HepG2 (cell line): ENCODE data around the gene CHCT1. TPM values are rescaled to one million over a fixed set of nuclear protein-coding genes. Genes with fewer than 3 reads are reported as not detected.

Experiments used
- AHR ChIP-seq: IDR thresholded peaks from 2 replicates; pipeline ENCODE4 v1.6.1; 2018; ENCODE audit warnings: missing genetic modification reagents, missing compliant biosample characterization
- DNMT3B ChIP-seq: conservative IDR thresholded peaks from 2 replicates; pipeline ENCODE4 v1.6.1; 2016; ENCODE audit warnings: missing biosample characterization, control low read depth
- E2F2 ChIP-seq: sonication (generic); formaldehyde crosslinking; IDR thresholded peaks from 2 replicates; pipeline ENCODE4 v1.4.0; 2020; ENCODE audit warnings: missing genetic modification reagents, borderline replicate concordance
- ELF4 ChIP-seq: sonication (generic); formaldehyde crosslinking; IDR thresholded peaks from 2 replicates; pipeline ENCODE4 v1.5.0; 2020; ENCODE audit warnings: missing genetic modification reagents, mild to moderate bottlenecking, moderate library complexity, borderline replicate concordance
- FOSL1 ChIP-seq: sonication (generic); formaldehyde crosslinking; IDR thresholded peaks from 2 replicates; pipeline ENCODE4 v1.9.0; 2021; ENCODE audit warnings: missing genetic modification reagents, borderline replicate concordance
- FOXP1 ChIP-seq, 2 experiments: fragments of 450-650 bp in 1 of 2; IDR thresholded peaks; 2 replicates each; pipeline ENCODE4 v1.6.1; 2017 to 2018; ENCODE audit warnings: antibody characterized with exemption in 1 of 2
- GABPA ChIP-seq, 2 experiments: IDR thresholded peaks; 2 replicates each; pipeline ENCODE4 v1.6.1; 2011 to 2016; ENCODE audit warnings: low read depth in 2 of 2, low read length in 1 of 2, missing biosample characterization in 1 of 2, missing genetic modification characterization in 1 of 2
- HNRNPUL1 ChIP-seq: fragments of 200-400 bp; formaldehyde crosslinking; IDR thresholded peaks from 2 replicates; pipeline ENCODE4 v1.6.1; 2017; ENCODE audit warnings: low read depth, mild to moderate bottlenecking, low read length, moderate library complexity
- JUN ChIP-seq: sonication (generic); formaldehyde crosslinking; IDR thresholded peaks from 2 replicates; pipeline ENCODE4 v1.4.0; 2020; ENCODE audit warnings: mild to moderate bottlenecking, missing genetic modification reagents
- KDM4B ChIP-seq: sonication (generic); formaldehyde crosslinking; IDR thresholded peaks from 2 replicates; pipeline ENCODE4 v1.4.0; 2020; ENCODE audit warnings: missing genetic modification reagents
- NR2F6 ChIP-seq, 2 experiments: IDR thresholded peaks; 2 replicates each; pipeline ENCODE4 v1.6.1; 2016; ENCODE audit warnings: antibody characterized with exemption in 1 of 2, mild to moderate bottlenecking in 1 of 2
- SKI ChIP-seq: fragments of 450-650 bp; IDR thresholded peaks from one replicate; pipeline ENCODE4 v1.6.1; 2018; ENCODE audit warnings: mild to moderate bottlenecking; ENCODE audit not compliant: partially characterized antibody
- SMARCE1 ChIP-seq: fragments of 450-650 bp; IDR thresholded peaks from 2 replicates; pipeline ENCODE4 v1.6.1; 2017; ENCODE audit warnings: borderline replicate concordance
- TFE3 ChIP-seq: IDR thresholded peaks from 2 replicates; pipeline ENCODE4 v1.6.1; 2016
- THRA ChIP-seq: sonication (generic); formaldehyde crosslinking; IDR thresholded peaks from 2 replicates; pipeline ENCODE4 v1.4.0; 2020; ENCODE audit warnings: missing genetic modification reagents, borderline replicate concordance
- TSC22D2 ChIP-seq: sonication (generic); formaldehyde crosslinking; IDR thresholded peaks from 2 replicates; pipeline ENCODE4 v1.5.1; 2020; ENCODE audit warnings: missing genetic modification reagents, mild to moderate bottlenecking, borderline replicate concordance
- ZFX ChIP-seq: sonication (generic); formaldehyde crosslinking; IDR thresholded peaks from 2 replicates; pipeline ENCODE4 v1.4.0; 2020; ENCODE audit warnings: mild to moderate bottlenecking, low read depth, missing genetic modification reagents, moderate library complexity
- ZNF224 ChIP-seq: sonication (generic); formaldehyde crosslinking; IDR thresholded peaks from 2 replicates; pipeline ENCODE4 v1.5.0; 2020; ENCODE audit warnings: mild to moderate bottlenecking, missing genetic modification reagents
- ZNF350 ChIP-seq: sonication (generic); formaldehyde crosslinking; IDR thresholded peaks from 2 replicates; pipeline ENCODE4 v1.4.0; 2020; ENCODE audit warnings: mild to moderate bottlenecking, low read depth, missing genetic modification reagents, borderline replicate concordance
- ZNF468 ChIP-seq: sonication (generic); formaldehyde crosslinking; IDR thresholded peaks from 2 replicates; pipeline ENCODE4 v1.8.0; 2022; ENCODE audit warnings: mild to moderate bottlenecking, moderate library complexity, missing genetic modification reagents
- ZNF546 ChIP-seq: sonication (generic); formaldehyde crosslinking; conservative IDR thresholded peaks from 2 replicates; pipeline ENCODE4 v1.8.1; 2023; ENCODE audit warnings: mild to moderate bottlenecking, missing genetic modification reagents
- ZNF570 ChIP-seq: sonication (generic); formaldehyde crosslinking; IDR thresholded peaks from 2 replicates; pipeline ENCODE4 v1.4.0; 2020; ENCODE audit warnings: mild to moderate bottlenecking, missing genetic modification reagents, borderline replicate concordance
- ZNF775 ChIP-seq: sonication (generic); formaldehyde crosslinking; IDR thresholded peaks from 2 replicates; pipeline ENCODE4 v1.4.0; 2020; ENCODE audit warnings: missing genetic modification reagents, mild to moderate bottlenecking, moderate library complexity, borderline replicate concordance
- ZNF839 ChIP-seq: sonication (generic); formaldehyde crosslinking; IDR thresholded peaks from 2 replicates; pipeline ENCODE4 v1.4.0; 2020; ENCODE audit warnings: missing genetic modification reagents, mild to moderate bottlenecking, borderline replicate concordance
- ZNF883 ChIP-seq: sonication (generic); formaldehyde crosslinking; IDR thresholded peaks from 2 replicates; pipeline ENCODE4 v1.5.1; 2020; ENCODE audit warnings: mild to moderate bottlenecking, missing genetic modification reagents; ENCODE audit errors: not compliant biosample characterization
- polyA plus RNA-seq, 8 experiments: library from polyadenylated mRNA; depleted of rRNA in 3 of 8; stranded (reverse) in 7 of 8; unstranded in 1 of 8; fragments of >200 nt; fragmentation: Illumina TruSeq in 4 of 8; extraction: Trizol in 4 of 8; gene quantifications; 2 replicates each; pipeline versions ENCODE4 v1.2.1 to v1.2.3, GENCODE V29; 2011 to 2016; ENCODE audit warnings: low read depth in 4 of 8, missing spikeins in 1 of 8, mixed read lengths in 1 of 8; ENCODE audit not compliant: insufficient read depth in 1 of 8
- total RNA-seq, 5 experiments: library from RNA; depleted of rRNA; stranded (reverse); fragments of >200 nt; fragmentation: Illumina TruSeq; extraction: Trizol; gene quantifications; 2 replicates each; pipeline ENCODE4 v1.2.3, GENCODE V29; 2016; ENCODE audit warnings: low read depth in 1 of 5

Gene CHCT1
- total and polyA plus RNA-seq, 2 of the 13 experiments (the other 11 are each of a cell fraction or from before 2014, with no cell fraction given): not detected

- no peak for TF ChIP-seq GABPA (IDR thresholded peaks at IDR 0.05; ENCODE audit: low read depth, low read length)
- no peak for TF ChIP-seq GABPA (CRISPR knock-in tag; IDR thresholded peaks at IDR 0.05; ENCODE audit: low read depth)
- TF ChIP-seq HNRNPUL1: no peak
- peak; percentile 59; the same call in 1 of the 2 replicates for TF ChIP-seq ZFX (CRISPR knock-in tag)
- no peak for TF ChIP-seq ZNF350 (CRISPR knock-in tag)
- TF ChIP-seq THRA (CRISPR knock-in tag): no peak; the same call in 1 of the 2 replicates
- TF ChIP-seq FOXP1 (IDR thresholded peaks at IDR 0.05): no peak
- TF ChIP-seq FOXP1 (CRISPR knock-in tag; IDR thresholded peaks at IDR 0.05): no peak
- 0 out of 2 replicates have a peak, but pooled peaks have one; percentile 28 for TF ChIP-seq DNMT3B (CRISPR knock-in tag)
- TF ChIP-seq ZNF839: no peak
- no peak for TF ChIP-seq SKI
- TF ChIP-seq AHR (CRISPR knock-in tag): no peak; the same call in 1 of the 2 replicates
- TF ChIP-seq ZNF570 (CRISPR knock-in tag): 0 out of 2 replicates have a peak, but pooled peaks have one; percentile 83
- TF ChIP-seq ZNF775 (CRISPR knock-in tag): 0 out of 2 replicates have a peak, but pooled peaks have one; percentile 44
- no peak for TF ChIP-seq TSC22D2
- TF ChIP-seq ZNF546 (CRISPR knock-in tag): 0 out of 2 replicates have a peak, but pooled peaks have one; percentile 43
- no peak for TF ChIP-seq KDM4B (CRISPR knock-in tag)
- TF ChIP-seq NR2F6 (IDR thresholded peaks at IDR 0.05): no peak
- TF ChIP-seq NR2F6 (CRISPR knock-in tag; IDR thresholded peaks at IDR 0.05): no peak
- no peak for TF ChIP-seq SMARCE1
- 0 out of 2 replicates have a peak, but pooled peaks have one; percentile 10 for TF ChIP-seq ZNF224
- TF ChIP-seq FOSL1 (CRISPR knock-in tag): no peak
- TF ChIP-seq TFE3 (CRISPR knock-in tag): no peak
- TF ChIP-seq ZNF883 (CRISPR knock-in tag): no peak
- TF ChIP-seq E2F2 (CRISPR knock-in tag): no peak
- TF ChIP-seq ELF4 (CRISPR knock-in tag): no peak
- TF ChIP-seq JUN: no peak
- no peak for TF ChIP-seq ZNF468 (CRISPR knock-in tag)
These were observed 30.7 kb upstream of the CHCT1 start (continued) for GRCh38 chr17:60391471-60392041.
